Measurements from ENCODE around the gene VWA5B2.

DNA sequence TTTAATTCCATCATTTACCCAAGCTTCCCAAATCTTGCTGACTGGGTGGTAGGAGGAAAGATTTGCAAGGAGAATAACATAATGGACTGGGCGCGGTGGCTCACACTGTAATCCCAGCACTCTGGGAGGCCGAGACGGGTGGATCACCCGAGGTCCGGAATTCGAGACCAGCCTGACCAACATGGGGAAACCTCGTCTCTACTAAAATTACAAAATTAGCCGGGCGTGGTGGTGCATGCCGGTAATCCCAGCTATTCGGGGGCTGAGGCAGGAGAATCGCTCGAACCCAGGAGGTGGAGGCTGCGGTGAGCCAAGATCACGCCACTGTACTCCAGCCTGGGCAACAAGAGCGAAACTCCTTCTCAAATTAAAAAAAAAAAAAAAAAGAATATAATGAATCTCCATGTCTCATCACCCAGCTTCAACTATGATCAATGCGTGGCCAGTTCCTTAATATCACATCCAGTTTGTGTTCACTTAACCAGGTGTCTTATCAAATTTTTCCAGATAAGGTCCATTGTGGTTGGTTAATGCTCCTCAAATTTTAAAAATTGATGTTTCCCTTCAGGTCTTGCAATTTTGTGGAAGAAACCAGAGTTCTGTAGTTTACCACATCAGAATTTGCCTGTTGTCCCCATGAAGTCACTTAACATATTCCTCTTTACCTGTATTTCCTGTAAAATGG lies 44.7 kb upstream of the VWA5B2 start:
- TF ChIP-seq, protein P1, sequence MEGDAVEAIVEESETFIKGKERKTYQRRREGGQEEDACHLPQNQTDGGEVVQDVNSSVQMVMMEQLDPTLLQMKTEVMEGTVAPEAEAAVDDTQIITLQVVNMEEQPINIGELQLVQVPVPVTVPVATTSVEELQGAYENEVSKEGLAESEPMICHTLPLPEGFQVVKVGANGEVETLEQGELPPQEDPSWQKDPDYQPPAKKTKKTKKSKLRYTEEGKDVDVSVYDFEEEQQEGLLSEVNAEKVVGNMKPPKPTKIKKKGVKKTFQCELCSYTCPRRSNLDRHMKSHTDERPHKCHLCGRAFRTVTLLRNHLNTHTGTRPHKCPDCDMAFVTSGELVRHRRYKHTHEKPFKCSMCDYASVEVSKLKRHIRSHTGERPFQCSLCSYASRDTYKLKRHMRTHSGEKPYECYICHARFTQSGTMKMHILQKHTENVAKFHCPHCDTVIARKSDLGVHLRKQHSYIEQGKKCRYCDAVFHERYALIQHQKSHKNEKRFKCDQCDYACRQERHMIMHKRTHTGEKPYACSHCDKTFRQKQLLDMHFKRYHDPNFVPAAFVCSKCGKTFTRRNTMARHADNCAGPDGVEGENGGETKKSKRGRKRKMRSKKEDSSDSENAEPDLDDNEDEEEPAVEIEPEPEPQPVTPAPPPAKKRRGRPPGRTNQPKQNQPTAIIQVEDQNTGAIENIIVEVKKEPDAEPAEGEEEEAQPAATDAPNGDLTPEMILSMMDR (IDR thresholded peaks at IDR 0.05; ENCODE audit: borderline replicate concordance, extremely low read depth, low read length, poor library complexity, severe bottlenecking), result no peak
- no peak for TF ChIP-seq EZH2 (IDR thresholded peaks at IDR 0.05; ENCODE audit: borderline replicate concordance, low read depth, low read length, severe bottlenecking)
